Testis (tissue), 3 donors: ENCODE results near the gene NARS2. TPM values are rescaled to one million over a fixed set of nuclear protein-coding genes. Genes with fewer than 3 reads are reported as not detected.

Experiments used
- DNase-seq: peaks from one replicate; pipeline ENCODE4 v3.0.0-alpha.2; 2019
- H3K27ac ChIP-seq, 2 donors: fragments of 200-600 bp; sonication (generic); one replicate each; pipeline ENCODE4 v1.5.1; 2019
- H3K27me3 ChIP-seq: fragments of 200-600 bp; sonication (generic); one replicate; pipeline ENCODE4 v1.5.1; 2019
- H3K36me3 ChIP-seq: fragments of 200-600 bp; sonication (generic); one replicate; pipeline ENCODE4 v1.5.1; 2017; ENCODE audit warnings: low read depth; ENCODE audit errors: missing control alignments
- H3K4me1 ChIP-seq: fragments of 200-600 bp; sonication (generic); one replicate; pipeline ENCODE4 v1.5.1; 2019
- H3K4me3 ChIP-seq, 2 donors: fragments of 200-600 bp; sonication (generic); one replicate each; pipeline ENCODE4 v1.5.1; 2017 to 2019
- H3K9me3 ChIP-seq: fragments of 200-600 bp; sonication (generic); one replicate; pipeline ENCODE4 v1.5.1; 2017
- POLR2A ChIP-seq: fragments of 450-650 bp; IDR thresholded peaks from one replicate; pipeline ENCODE4 v1.6.1; 2017; ENCODE audit warnings: antibody characterized with exemption, mild to moderate bottlenecking, moderate library complexity
- WGBS, 2 donors: methylation state at CpG; one replicate each; pipeline ENCODE4 v1.1.5; 2018; 5-methylcytosine and 5-hydroxymethylcytosine counted together
- intact Hi-C: fragments of 100-400 bp; cut with DNase I; formaldehyde crosslinking; loops from one replicate; pipeline ENCODE4 v1.15.1; 2023; ENCODE audit warnings: low total_unique reads
- polyA plus RNA-seq: library from polyadenylated mRNA; stranded (reverse); fragments of 350-450 nt; fragmentation: Illumina TruSeq; extraction: RNeasy Lipid Tissue Mini Kit (QIAGEN cat#74804); gene quantifications from one replicate; pipeline ENCODE4 v1.2.3, GENCODE V29; 2014; ENCODE audit warnings: low read depth, low replicate concordance; ENCODE audit not compliant: insufficient read depth
- total RNA-seq, 2 donors: library from RNA; depleted of rRNA; stranded (reverse); fragments of >200 nt; gene quantifications; one replicate each; pipeline ENCODE4 v1.2.3, GENCODE V29; 2016
- TF ChIP-seq, protein P1 (sequence below), 3 experiments: fragments of 450-650 bp in 2 of 3; fragments of 200-600 bp in 1 of 3; sonication (generic) in 1 of 3; IDR thresholded peaks; one replicate each; pipeline ENCODE4 v1.5.1; 2016 to 2019; ENCODE audit warnings: antibody characterized with exemption in 3 of 3, mild to moderate bottlenecking in 2 of 3, moderate library complexity in 1 of 3

The NARS2 gene
- total and polyA plus RNA-seq, 3 donors from 2014 or later, result 9.8 to 22.6 (median 21.3) TPM

DNA sequence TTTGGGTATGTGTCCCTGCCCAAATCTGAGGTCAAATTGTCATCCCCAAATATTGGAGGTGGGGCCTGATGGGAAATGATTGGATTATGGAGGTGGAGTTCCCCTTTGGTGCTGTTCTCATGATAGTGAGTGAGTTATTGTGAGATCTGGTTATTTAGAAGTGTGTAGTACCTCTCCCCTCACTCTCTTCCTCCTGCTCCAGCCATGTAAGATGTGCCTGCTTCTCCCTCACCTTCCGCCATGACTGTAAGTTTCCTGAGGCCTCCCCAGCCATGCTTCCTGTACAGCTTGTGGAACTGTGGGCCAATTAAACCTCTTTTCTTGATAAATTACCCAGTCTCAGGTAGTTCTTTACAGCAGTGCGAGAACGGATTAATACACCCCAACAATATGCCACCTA is 166.0 kb downstream of the NARS2 start:
- H3K4me3 ChIP-seq, result no peak overlapping the region
- no peaks in the 10 kb centered on the region for H3K4me1 ChIP-seq
- intact Hi-C loops, result no loop called here
- H3K27ac ChIP-seq, result no peak overlapping the region
- 96 to 100% methylated on average over 3 of the region's 3 CpGs for WGBS, 2 donors
- H3K36me3 ChIP-seq, result no peaks in the 10 kb centered on the region
- no peaks in the 10 kb centered on the region for H3K27me3 ChIP-seq
- H3K9me3 ChIP-seq, result no peaks in the 10 kb centered on the region
- TF ChIP-seq POLR2A, result no peak
- TF ChIP-seq, protein P1, sequence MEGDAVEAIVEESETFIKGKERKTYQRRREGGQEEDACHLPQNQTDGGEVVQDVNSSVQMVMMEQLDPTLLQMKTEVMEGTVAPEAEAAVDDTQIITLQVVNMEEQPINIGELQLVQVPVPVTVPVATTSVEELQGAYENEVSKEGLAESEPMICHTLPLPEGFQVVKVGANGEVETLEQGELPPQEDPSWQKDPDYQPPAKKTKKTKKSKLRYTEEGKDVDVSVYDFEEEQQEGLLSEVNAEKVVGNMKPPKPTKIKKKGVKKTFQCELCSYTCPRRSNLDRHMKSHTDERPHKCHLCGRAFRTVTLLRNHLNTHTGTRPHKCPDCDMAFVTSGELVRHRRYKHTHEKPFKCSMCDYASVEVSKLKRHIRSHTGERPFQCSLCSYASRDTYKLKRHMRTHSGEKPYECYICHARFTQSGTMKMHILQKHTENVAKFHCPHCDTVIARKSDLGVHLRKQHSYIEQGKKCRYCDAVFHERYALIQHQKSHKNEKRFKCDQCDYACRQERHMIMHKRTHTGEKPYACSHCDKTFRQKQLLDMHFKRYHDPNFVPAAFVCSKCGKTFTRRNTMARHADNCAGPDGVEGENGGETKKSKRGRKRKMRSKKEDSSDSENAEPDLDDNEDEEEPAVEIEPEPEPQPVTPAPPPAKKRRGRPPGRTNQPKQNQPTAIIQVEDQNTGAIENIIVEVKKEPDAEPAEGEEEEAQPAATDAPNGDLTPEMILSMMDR (IDR thresholded peaks at IDR 0.05), result no peak
- no peak for DNase-seq

DNA sequence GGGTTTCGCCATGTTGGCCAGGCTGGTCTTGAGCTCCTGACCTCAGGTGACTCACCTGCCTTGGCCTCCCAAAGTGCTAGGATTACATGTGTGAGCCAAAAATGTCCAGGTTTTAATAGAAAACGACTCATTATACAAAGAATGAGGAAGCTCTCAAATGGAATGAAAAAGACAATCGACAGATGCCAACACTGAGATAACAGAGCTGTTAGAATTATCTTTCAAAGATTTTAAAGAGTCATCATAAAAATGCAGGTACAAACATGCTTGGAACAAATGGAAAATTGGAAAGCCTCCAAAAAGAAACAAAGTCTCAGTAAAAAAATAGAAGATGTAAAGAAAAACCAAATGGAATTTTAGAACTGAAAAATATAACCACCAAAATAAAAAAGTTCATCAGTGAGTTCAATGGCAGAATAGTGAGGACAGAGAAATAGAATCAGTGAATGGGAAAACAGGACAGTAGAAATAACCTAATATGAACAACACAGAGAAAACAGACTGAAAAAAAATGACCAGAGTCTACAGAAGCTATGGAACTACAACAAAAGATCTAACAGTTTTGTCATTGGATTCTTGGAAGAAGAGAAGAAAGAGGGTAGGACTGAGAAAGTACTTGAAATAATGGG is 168.0 kb downstream of the NARS2 start:
- no peaks in the 10 kb centered on the region for H3K4me1 ChIP-seq

DNA sequence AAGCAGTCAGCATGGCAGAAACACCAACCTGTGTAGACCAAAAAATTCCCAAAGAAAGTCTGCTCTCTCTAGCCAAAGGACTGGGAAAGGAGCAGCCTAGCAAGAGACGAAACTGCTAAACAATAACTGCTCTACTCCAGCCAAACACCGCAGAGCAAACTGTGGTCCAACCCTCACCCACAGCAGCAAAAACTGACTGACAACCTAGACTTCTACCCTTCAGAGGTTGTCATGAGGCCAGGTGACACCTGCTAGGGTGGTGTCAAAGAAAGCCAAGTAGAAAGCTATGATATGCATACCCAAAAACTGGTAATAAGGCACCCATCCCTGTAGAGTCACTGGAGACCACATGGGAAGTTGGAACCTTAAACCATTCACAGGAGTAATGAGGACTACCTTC is 168.9 kb downstream of the NARS2 start:
- no peaks in the 10 kb centered on the region for H3K36me3 ChIP-seq
- no peak overlapping the region for H3K27ac ChIP-seq
- 67 to 100% methylated on average over 2 of the region's 2 CpGs for WGBS, 2 donors
- intact Hi-C loops, result no loop called here
- no peaks in the 10 kb centered on the region for H3K9me3 ChIP-seq
- DNase-seq, result no peak
- TF ChIP-seq POLR2A, result no peak
- TF ChIP-seq, protein P1 (IDR thresholded peaks at IDR 0.05), result no peak
- no peak overlapping the region for H3K4me3 ChIP-seq
- H3K27me3 ChIP-seq, result no peaks in the 10 kb centered on the region
- peaks cover 7% of the 10 kb centered on the region for H3K4me1 ChIP-seq

More for the DNA sequence above, 168.0 kb downstream of the NARS2 start:
- no peaks in the 10 kb centered on the region for H3K27me3 ChIP-seq
- no peaks in the 10 kb centered on the region for H3K36me3 ChIP-seq
- TF ChIP-seq, protein P1 (IDR thresholded peaks at IDR 0.05), result no peak
- TF ChIP-seq POLR2A, result no peak
- H3K4me3 ChIP-seq, result no peak overlapping the region
- H3K9me3 ChIP-seq, result no peaks in the 10 kb centered on the region
- no peak for DNase-seq
- intact Hi-C loops, result no loop called here
- no peak overlapping the region for H3K27ac ChIP-seq
- 87 to 94% methylated on average over 3 of the region's 3 CpGs for WGBS, 2 donors

DNA sequence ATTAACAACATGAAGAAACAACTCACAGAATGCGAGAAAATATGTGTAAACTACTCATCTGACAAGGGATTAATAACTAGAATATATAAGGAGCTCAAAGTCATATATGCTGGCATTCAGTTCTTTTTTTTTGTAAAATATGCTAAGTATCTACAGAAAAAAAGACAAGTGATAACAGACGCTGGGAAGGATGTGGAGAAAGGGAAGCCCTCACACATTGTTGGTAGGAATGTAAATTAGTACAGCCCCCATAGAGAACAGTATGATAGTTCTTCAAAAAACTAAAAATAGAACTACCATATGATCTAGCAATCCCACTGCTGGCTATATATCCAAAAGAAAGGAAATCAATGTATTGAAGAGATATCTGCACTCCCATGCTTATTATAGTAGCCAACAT is 170.9 kb downstream of the NARS2 start:
- Histone ChIP-seq H3K4me1 (peaks cover 7% of the 10 kb centered on the region), H3K4me3 (no peak overlapping the region), H3K9me3 (no peaks in the 10 kb centered on the region), H3K36me3 (no peaks in the 10 kb centered on the region), H3K27me3 (no peaks in the 10 kb centered on the region), H3K27ac (no peak overlapping the region)
- DNase-seq, result no peak
- 64 to 90% methylated on average over 2 of the region's 2 CpGs for WGBS, 2 donors
- TF ChIP-seq POLR2A, result no peak
- TF ChIP-seq, protein P1 (IDR thresholded peaks at IDR 0.05), result no peak
- intact Hi-C loops, result no loop called here

DNA sequence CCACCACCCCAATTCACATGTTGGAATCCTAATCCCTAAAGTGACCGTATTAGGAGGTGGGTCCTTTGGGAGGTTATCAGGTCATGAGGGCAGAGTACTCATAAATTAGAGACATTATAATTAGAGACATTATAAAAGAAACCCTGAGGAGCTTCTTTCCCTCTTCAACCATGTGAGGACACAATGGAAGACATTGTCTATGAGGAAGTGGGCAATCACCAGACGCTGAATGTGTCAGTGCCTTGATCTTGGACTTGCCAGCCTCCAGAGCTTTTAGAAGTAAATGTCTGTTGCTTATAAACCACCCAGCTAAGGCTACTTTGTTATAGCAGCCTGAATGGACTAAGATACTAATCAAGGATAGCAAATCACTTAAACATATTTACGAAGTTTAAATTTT is 171.8 kb downstream of the NARS2 start:
- WGBS, 2 donors, result 91 to 96% methylated on average over 3 of the region's 3 CpGs
- Histone ChIP-seq H3K27ac (no peak overlapping the region), H3K36me3 (no peaks in the 10 kb centered on the region), H3K27me3 (no peaks in the 10 kb centered on the region), H3K4me1 (peaks cover 7% of the 10 kb centered on the region), H3K4me3 (no peak overlapping the region), H3K9me3 (no peaks in the 10 kb centered on the region)
- no peak for TF ChIP-seq POLR2A
- intact Hi-C loops, result no loop called here
- no peak for DNase-seq
